ENCODE data around the gene C4orf50. TPM values are rescaled to one million over a fixed set of nuclear protein-coding genes. Genes with fewer than 3 reads are reported as not detected.
"Not testable (repeated sequence)": the region's sequence is repeated elsewhere in the genome, so short reads cannot be mapped to it uniquely, and the experiment has no call there.

The C4orf50 gene
- total RNA-seq, 1 donor from 2014 or later = not detected

GRCh38 chr4:6011271-6011671 is 7.0 kb downstream of the C4orf50 start:
- H3K4me3 ChIP-seq (ENCODE audit: low read depth, low read length) = no peak overlapping the region
- DNase-seq (ENCODE audit: low read depth) = no peak
- TF ChIP-seq CTCF (conservative IDR thresholded peaks at IDR 0.05; ENCODE audit: low read depth, low read length) = no peak

GRCh38 chr4:6010789-6011188 is 7.4 kb downstream of the C4orf50 start:
- no peak for DNase-seq (ENCODE audit: low read depth)
- no peak for TF ChIP-seq CTCF (conservative IDR thresholded peaks at IDR 0.05; ENCODE audit: low read depth, low read length)

GRCh38 chr4:6009452-6009851 is 8.8 kb downstream of the C4orf50 start:
- no peak for TF ChIP-seq CTCF (conservative IDR thresholded peaks at IDR 0.05; ENCODE audit: low read depth, low read length)
- no peak overlapping the region for H3K4me3 ChIP-seq (ENCODE audit: low read depth, low read length)
- no peak for DNase-seq (ENCODE audit: low read depth)

More at GRCh38 chr4:6010789-6011188, 7.4 kb downstream of the C4orf50 start:
- no peak overlapping the region for H3K4me3 ChIP-seq (ENCODE audit: low read depth, low read length)

GRCh38 chr4:6008766-6009385 is 9.4 kb downstream of the C4orf50 start:
- H3K4me3 ChIP-seq (ENCODE audit: low read depth, low read length) = no peak overlapping the region
- DNase-seq (ENCODE audit: low read depth) = no peak
- TF ChIP-seq CTCF (conservative IDR thresholded peaks at IDR 0.05; ENCODE audit: low read depth, low read length) = no peak

GRCh38 chr4:6008092-6008551 is 10.1 kb downstream of the C4orf50 start:
- no peak overlapping the region for H3K4me3 ChIP-seq (ENCODE audit: low read depth, low read length)
- TF ChIP-seq CTCF (conservative IDR thresholded peaks at IDR 0.05; ENCODE audit: low read depth, low read length) = no peak
- no peak for DNase-seq (ENCODE audit: low read depth)

GRCh38 chr4:6005175-6005574 is 13.1 kb downstream of the C4orf50 start:
- H3K4me3 ChIP-seq (ENCODE audit: low read depth, low read length) = no peak overlapping the region
- TF ChIP-seq CTCF (conservative IDR thresholded peaks at IDR 0.05; ENCODE audit: low read depth, low read length) = no peak
- DNase-seq (ENCODE audit: low read depth) = no peak

GRCh38 chr4:6003485-6003884 is 14.7 kb downstream of the C4orf50 start:
- H3K4me3 ChIP-seq (ENCODE audit: low read depth, low read length); DNase-seq (ENCODE audit: low read depth): not testable (repeated sequence)
